C4-2B (cell line): ENCODE measurements around the gene RTP2.

ENCODE experiments used
- ZFX ChIP-seq: fragments of 450-650 bp; IDR thresholded peaks from 2 replicates; pipeline ENCODE4 v1.6.1; 2017
- TF ChIP-seq, protein P1 (sequence below): fragments of 450-650 bp; conservative IDR thresholded peaks from 2 replicates; pipeline ENCODE4 v1.5.1; 2017; ENCODE audit warnings: mild to moderate bottlenecking

GRCh38 chr3:187686621-187687273 lies 15.6 kb downstream of the RTP2 start:
- TF ChIP-seq, protein P1, sequence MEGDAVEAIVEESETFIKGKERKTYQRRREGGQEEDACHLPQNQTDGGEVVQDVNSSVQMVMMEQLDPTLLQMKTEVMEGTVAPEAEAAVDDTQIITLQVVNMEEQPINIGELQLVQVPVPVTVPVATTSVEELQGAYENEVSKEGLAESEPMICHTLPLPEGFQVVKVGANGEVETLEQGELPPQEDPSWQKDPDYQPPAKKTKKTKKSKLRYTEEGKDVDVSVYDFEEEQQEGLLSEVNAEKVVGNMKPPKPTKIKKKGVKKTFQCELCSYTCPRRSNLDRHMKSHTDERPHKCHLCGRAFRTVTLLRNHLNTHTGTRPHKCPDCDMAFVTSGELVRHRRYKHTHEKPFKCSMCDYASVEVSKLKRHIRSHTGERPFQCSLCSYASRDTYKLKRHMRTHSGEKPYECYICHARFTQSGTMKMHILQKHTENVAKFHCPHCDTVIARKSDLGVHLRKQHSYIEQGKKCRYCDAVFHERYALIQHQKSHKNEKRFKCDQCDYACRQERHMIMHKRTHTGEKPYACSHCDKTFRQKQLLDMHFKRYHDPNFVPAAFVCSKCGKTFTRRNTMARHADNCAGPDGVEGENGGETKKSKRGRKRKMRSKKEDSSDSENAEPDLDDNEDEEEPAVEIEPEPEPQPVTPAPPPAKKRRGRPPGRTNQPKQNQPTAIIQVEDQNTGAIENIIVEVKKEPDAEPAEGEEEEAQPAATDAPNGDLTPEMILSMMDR, result no peak
- no peak for TF ChIP-seq ZFX
